SK-N-MC (cell line): ENCODE measurements around the gene RPN1.
"Not testable (repeated sequence)": the region's sequence is repeated elsewhere in the genome, so short reads cannot be mapped to it uniquely, and the experiment has no call there.

Source experiments
- EZH2 ChIP-seq: fragments of 200-600 bp; sonication (generic); IDR thresholded peaks from one replicate; pipeline ENCODE4 v1.6.1; 2017; ENCODE audit warnings: antibody characterized with exemption
- FOXP2 ChIP-seq: optimal IDR thresholded peaks from 2 replicates; pipeline ENCODE3; 2011; ENCODE audit warnings: mild to moderate bottlenecking, moderate library complexity; ENCODE audit not compliant: insufficient read depth; ENCODE audit errors: extremely low read length, control extremely low read depth
- POLR2AphosphoS5 ChIP-seq: IDR thresholded peaks from 2 replicates; pipeline ENCODE4 v1.6.1; 2012; ENCODE audit warnings: mild to moderate bottlenecking, low read depth, low read length, borderline replicate concordance

DNA sequence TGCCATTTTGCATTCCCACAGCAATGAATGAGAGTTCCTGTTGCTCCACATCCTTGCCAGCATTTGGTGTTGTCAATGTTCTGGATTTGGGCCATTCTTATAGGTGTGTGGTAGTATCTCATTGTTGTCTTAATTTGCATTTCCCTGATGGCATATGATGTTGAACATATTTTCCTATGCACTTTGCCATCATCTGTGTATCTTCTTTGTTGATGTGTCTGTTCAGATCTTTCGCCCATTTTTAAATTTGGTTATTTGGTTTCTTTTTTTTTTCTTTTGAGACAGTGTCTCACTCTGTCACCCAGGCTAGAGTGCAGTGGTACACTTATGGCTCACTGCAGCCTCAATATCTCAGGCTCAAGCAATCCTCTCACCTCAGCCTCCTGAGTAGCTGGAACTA, 60.6 kb downstream of the RPN1 start:
- TF ChIP-seq POLR2AphosphoS5, EZH2, FOXP2: not testable (repeated sequence)
